GM18505 (cell line): ENCODE measurements around the gene BCAT1.
"Not testable (repeated sequence)": the region's sequence is repeated elsewhere in the genome, so short reads cannot be mapped to it uniquely, and the experiment has no call there.

ENCODE experiments used
- ATAC-seq: cut with Tn5 transposase; IDR thresholded peaks from one replicate; pipeline ENCODE4 v1.9.1; 2021; ENCODE audit not compliant: unreplicated experiment
- POLR2A ChIP-seq: IDR thresholded peaks from 4 replicates; pipeline ENCODE4 v1.6.1; 2011; ENCODE audit warnings: borderline replicate concordance; ENCODE audit not compliant: insufficient read depth, insufficient read length; ENCODE audit errors: extremely low read depth

Gene BCAT1

GRCh38 chr12:24889411-24889810 lies 59.5 kb downstream of the BCAT1 start:
- no peak for TF ChIP-seq POLR2A
- ATAC-seq: no peak

GRCh38 chr12:24888813-24889212 lies 60.1 kb downstream of the BCAT1 start:
- TF ChIP-seq POLR2A: no peak
- ATAC-seq: no peak

GRCh38 chr12:24884911-24885310 lies 64.0 kb downstream of the BCAT1 start:
- ATAC-seq: no peak
- TF ChIP-seq POLR2A: no peak

- TF ChIP-seq POLR2A: no peak
- no peak for ATAC-seq
Observed at GRCh38 chr12:24881724-24882371, 67.1 kb downstream of the BCAT1 start.

GRCh38 chr12:24881227-24881626 lies 67.7 kb downstream of the BCAT1 start:
- ATAC-seq: no peak
- TF ChIP-seq POLR2A: no peak

- ATAC-seq: no peak
- TF ChIP-seq POLR2A: no peak
Observed at GRCh38 chr12:24880732-24881131, 68.2 kb downstream of the BCAT1 start.

GRCh38 chr12:24879644-24880043 lies 69.3 kb downstream of the BCAT1 start:
- ATAC-seq: no peak
- TF ChIP-seq POLR2A: no peak

GRCh38 chr12:24875014-24875413 lies 73.9 kb downstream of the BCAT1 start:
- TF ChIP-seq POLR2A: no peak
- ATAC-seq: no peak

GRCh38 chr12:24872211-24872610 lies 76.7 kb downstream of the BCAT1 start:
- no peak for TF ChIP-seq POLR2A
- no peak for ATAC-seq

- ATAC-seq: not testable (repeated sequence)
Observed at GRCh38 chr12:24866139-24866538, 82.8 kb downstream of the BCAT1 start.

GRCh38 chr12:24864796-24865125 lies 84.1 kb downstream of the BCAT1 start:
- ATAC-seq: no peak
- TF ChIP-seq POLR2A: no peak

- ATAC-seq: no peak
- TF ChIP-seq POLR2A: no peak
Observed at GRCh38 chr12:24861766-24862540, 86.9 kb downstream of the BCAT1 start.

GRCh38 chr12:24860546-24860945 lies 88.4 kb downstream of the BCAT1 start:
- no peak for ATAC-seq
- TF ChIP-seq POLR2A: no peak

- no peak for ATAC-seq
- no peak for TF ChIP-seq POLR2A
Observed at GRCh38 chr12:24856541-24856940, 92.4 kb downstream of the BCAT1 start.
